H4 (cell line): ENCODE measurements around the gene DNAH11. TPM values are rescaled to one million over a fixed set of nuclear protein-coding genes. Genes with fewer than 3 reads are reported as not detected.
A peak's percentile ranks its signal among the peaks of the same experiment; 100 is the strongest.
"Not testable (repeated sequence)": the region's sequence is repeated elsewhere in the genome, so short reads cannot be mapped to it uniquely, and the experiment has no call there.

Experiments used
- DNase-seq: peaks from one replicate; pipeline ENCODE4 v3.0.0-alpha.2; 2015; ENCODE audit warnings: low spot score
- total RNA-seq: library from RNA; depleted of rRNA; stranded (reverse); fragments of >200 nt; shearing (Covaris generic); gene quantifications from 2 replicates; pipeline ENCODE4 v1.2.3, GENCODE V29; 2014

DNAH11 gene
- total RNA-seq, 1 experiment from 2014 or later: 53.6 TPM

DNA sequence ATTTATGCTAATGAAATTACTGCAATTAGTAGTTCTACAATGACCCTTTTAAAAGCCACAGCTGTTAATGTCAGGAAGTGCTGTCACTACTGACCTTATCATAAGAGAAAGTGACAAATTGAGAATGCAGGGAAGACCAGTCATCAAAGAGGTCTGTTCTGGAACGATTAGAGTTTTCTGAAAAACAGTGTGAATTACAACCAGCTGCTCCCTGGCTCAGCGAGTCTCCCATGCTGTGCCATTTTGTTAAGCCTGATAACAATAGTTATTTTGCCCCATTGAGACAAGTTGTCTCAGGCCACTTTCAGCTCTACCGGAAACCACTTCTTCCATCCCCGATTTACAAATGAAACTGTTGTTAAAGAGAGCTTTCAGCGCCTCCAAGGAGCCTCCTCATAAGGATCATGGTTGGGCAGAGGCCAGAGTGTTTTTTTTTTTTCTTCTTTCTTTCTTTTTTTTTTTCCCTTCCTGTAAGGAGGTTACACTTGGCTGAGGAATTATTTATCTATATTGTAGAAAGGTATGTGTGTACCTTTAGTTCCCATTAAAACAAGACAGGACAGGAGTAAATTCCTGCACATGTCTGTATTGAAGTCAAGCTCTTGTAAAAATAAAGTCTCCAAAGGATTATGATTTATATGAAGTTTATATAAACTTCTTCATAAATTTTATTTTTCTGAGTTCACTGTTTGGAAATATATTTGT, 229.2 kb downstream of the DNAH11 start:
- no peak for DNase-seq

DNA sequence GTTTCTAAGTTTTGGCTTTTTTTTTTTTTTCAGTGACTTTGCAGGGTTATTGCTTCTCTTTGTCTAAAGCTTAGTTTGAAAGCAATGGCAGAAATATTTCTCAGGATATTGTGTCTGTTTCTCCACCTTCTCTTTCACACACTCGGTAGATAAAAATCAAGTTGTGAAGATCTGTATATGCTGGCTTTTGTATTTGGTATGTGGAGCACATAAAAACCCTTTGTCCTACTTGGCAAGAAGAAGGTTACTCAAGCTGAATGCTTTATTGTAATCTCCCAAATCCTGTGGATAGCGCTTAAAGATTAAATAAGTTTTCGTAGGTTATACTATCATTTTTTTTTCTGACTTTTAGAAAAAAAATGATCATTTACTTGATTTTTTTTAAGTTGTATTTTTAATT, 230.5 kb downstream of the DNAH11 start:
- no peak for DNase-seq

DNA sequence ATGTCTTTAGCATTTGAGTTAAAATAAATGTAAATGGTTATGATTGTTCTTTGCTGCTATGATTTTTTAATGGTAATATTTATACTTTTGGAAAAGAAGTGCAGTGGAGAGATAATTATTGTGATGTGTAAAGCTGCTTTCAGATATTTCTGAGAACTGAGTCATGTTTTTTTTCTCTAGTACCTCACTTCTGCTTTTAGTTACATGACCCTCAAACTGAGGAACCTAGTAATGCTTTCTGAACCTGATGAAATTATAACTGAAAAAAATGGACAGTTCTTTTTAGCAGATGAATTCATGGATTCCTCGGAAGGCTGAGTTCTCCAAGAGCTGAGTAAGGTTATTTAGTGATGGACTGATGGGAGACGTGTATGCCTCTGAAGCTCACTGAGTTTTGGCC, 235.1 kb downstream of the DNAH11 start:
- DNase-seq: no peak

DNA sequence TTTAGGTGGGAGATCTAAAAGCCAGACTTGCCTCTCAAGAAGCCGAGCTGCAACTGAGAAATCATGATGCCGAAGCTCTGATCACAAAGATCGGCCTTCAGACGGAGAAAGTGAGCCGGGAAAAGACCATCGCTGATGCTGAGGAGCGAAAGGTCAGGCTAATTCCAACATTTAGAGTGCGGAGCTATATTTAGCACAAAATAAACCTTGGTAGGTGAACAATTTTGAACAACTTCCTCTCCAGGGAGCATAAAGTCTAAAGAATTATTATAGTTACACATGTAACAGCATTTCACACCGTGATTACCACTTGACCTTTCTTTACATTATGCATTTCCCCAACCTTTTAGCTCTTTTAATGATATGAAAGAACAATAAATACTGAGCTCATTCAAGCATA, 236.1 kb downstream of the DNAH11 start:
- DNase-seq: no peak

DNA sequence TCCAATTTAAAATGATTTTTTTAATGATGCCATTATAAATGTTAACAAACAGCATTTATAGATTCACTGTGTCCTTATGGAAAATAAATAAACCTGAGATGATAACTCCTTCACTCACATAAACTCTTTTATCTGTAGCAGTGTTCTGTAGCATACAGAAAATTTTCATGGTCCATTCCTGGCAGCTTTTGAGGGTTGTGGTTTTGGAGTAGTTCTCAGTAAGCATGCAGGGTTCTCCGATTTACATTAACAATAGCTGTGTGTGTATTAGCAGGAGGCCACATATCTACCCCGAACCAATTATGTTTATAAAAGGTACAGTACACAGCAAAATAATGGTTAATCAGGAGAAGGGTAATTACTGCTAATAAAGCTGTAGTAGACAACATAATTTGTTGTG, 240.2 kb downstream of the DNAH11 start:
- DNase-seq: peak; percentile 52

DNA sequence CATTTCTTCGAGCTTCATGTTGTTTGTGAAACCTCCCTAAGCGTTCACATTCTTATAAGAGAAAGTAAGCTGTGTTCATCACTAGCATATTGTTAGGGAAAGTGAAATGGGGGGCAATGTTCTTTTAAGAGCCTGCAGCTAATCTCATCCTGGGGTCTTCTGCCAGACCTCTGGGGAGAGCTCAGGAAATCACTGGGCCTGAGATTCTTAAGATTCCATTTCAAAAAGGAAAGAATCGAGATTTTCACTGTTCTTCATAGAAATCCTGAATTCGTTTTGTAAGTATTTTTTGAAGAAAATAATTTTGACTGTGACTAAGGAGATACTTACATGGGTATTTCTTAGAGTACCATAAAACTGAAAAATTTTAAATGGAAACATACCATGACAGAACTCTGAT, 242.2 kb downstream of the DNAH11 start:
- DNase-seq: no peak

DNA sequence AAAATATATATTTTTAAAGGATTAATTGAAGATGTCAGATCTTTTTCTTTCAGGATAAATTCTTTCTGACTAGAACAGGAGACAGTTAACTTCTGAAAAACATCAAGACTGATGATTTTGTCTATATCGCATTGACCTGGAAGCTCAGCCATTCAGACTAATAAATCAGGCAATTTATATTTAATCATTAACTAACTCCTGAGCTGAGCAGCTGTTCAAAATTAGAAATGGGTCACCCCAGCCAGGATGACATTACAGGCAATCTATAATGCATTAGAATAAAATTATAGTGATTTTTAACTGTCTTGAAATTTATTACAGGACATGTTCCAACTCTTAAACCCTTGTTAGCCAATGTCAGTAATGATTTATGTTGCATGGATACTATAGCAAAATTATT, 263.0 kb downstream of the DNAH11 start:
- DNase-seq: no peak

DNA sequence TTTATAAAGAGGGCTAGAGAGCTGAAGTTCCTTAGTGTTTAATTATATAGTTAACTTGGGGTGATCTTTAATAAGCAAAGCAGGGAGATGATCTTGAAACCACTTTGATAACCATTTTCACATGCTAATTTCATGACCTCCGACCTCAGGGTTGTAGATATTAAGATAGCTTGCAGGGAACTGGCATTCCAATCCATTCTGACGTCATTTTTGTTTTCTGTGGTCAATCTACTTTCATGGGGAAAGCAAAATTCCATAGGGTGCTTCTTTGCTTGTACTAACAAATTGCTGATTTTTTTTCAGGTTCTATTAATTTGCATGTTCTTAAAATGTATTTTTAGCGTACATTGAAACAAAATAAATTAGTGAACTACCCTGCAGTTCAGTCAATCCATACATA, 263.5 kb downstream of the DNAH11 start:
- DNase-seq: no peak

DNA sequence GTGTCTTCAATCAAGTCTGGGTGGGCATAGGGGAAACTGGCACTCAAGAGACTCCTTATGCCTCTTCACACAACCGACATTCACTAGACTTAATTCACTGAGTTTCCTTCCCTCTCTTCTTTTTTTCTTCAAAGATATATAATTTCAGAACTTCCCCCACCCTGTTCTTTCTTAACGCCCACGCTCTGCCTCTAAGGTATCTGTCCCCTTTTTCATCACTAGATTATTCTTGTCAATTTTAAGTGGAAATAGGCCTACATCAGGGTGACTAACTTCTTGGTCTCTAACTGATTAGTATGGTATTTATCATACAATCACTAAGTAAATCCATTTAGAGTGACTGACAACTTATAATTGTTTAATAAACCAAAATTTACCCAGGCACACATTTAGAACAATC, 276.2 kb downstream of the DNAH11 start:
- DNase-seq: no peak

DNA sequence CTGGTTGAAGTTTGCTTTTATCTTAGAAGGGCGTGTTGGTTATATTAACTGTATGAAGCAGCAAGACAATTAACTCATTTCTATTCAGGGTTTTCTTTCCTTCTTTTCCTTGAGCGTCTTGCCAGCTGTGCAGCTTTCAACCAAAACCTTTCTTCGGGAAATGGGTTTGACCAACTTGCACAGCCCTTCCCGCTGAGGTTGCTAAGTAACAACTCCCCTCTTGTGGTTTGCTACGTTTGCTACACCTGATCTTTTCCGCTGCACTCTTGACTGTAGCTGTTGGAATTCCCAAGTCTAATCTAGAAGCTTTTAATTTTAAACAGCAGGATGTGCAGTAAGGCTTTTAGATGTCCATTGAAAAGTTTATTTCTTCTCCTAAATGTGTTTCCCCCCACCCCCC, 286.0 kb downstream of the DNAH11 start:
- DNase-seq: no peak

DNA sequence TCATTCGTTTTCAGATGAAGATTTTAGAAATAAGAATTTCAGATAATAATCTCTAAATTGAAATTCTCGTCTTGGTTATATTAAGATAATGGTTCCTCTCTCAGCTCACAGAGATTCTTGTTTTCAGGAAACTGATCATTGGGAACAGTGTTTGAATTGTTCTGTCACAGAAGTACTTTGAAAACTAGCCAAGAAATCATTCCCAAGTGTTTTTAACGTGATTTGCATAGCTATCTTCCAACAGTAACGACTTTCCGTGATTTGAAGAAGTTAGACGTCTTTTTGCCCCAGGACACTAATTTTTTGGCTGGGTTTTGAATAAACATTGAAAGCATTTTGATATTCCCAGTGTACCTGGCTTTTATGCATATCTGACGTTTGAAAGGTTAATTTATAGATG, 286.9 kb downstream of the DNAH11 start:
- DNase-seq: no peak

DNA sequence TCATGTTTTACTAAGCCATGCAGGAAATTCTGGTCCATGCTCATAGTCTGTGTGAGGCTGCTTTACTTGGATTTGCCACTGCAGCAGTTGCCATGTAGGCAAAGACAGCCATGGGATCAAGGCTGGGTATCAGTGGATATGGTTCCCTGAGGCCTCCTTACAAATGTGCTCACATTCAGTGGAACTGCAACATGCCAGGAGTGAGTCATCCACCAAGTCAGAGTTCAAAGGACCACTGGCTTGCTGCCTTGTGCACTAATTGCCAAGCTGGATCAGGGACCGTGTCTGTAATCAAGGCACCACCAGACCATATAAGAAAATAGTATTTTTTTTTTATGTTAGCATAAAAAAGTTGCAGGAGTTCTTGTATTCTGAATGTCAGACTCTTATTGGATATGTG, 301.9 kb downstream of the DNAH11 start:
- no peak for DNase-seq

DNA sequence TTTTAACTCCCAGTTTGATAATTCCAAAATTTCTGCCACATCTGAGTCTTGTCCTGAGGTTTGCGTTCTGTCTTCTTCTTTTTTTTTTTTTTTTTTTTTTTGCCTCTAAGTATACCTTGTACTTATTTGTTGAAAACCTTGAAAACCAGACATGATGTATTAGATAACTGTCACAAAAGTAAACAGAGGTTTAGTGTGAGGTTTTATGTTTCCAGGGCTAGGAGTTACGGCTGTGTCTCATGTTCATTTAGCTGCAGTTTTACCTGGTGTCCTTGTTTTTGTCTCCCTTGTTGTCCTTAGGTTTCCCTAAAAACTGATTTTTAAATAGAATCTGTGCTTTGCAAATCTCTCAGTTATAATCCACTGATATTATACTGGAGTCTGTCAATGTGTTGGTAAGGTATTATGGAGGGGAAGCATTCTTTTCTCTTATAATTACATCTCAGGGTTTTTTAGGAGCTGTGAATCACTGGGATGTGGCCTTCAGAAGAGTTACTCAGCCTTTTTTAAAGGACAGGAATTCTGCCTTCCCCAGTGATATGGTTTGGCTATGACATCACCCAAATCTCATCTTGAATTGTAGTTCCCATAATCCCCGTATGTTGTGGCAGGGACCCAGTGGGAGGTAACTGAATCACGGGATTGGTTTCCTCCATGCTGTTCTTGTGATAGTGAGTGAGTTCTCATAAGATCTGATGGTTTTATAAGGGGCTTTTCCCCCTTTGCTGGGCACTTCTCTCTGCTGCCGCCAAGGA, 307.9 kb downstream of the DNAH11 start:
- DNase-seq: peak; percentile 98

DNA sequence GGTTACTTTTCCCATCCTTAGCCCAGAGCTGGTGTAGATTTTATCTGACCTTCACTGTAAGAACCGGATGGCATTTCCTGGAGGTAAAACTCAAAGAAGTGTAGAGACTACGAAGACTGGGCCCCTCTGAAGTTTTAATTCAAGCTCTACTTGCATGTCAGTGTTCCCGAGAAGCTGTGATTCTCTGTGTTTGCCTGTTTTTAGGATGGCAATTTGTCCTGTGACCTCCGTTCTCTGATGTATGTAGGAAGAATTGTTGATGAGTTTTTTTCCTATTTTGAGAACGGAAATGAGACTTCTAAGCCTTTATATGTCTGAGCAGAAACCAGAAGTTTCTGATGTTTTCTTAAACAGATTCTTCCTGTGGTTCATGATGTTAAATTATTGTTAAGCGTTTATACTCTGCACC, 308.7 kb downstream of the DNAH11 start:
- DNase-seq: peak; percentile 39

DNA sequence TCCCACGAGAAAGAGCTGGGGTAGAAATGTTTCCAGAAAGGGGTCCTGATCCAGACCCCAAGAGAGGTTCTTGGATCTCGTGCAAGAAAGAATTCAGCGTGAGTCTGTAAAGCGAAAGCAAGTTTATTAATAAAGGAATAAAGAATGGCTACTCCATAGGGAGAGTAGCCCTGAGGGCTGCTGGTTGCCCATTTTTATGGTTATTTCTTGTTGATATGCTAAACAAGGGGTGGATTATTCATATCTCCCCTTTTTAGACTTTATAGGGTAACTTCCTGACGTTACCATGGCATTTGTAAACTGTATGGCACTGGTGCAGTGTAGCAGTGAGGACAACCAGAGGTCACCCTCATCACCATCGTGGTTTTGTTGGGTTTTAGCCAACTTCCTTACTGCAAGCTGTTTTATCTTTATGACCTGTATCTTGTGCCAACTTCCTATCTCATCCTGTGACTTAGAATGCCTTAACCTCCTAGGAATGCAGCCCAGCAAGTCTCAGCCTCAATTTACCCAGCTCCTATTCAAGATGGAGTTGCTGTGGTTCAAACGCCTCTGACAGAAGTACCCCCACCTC, 322.9 kb downstream of the DNAH11 start:
- DNase-seq: peak; percentile 37

DNA sequence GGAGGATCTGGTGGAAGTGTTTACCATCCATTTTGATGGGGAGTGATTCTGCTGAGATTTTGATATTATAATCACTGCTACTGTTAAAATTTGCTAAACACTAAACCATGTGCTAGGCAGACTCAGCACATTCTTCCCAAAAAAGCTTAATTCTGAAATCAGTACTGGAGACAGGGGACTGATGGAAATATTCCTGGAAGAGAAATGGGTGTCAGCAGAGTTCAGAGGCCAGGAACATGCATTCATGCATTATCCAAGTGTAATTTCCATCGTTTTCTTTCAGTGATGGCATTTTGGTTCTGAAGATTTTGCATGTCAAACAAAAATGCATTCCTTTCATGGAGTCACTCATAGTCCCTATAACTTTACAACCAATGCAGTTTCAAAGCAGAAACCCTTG, 323.9 kb downstream of the DNAH11 start:
- no peak for DNase-seq

DNA sequence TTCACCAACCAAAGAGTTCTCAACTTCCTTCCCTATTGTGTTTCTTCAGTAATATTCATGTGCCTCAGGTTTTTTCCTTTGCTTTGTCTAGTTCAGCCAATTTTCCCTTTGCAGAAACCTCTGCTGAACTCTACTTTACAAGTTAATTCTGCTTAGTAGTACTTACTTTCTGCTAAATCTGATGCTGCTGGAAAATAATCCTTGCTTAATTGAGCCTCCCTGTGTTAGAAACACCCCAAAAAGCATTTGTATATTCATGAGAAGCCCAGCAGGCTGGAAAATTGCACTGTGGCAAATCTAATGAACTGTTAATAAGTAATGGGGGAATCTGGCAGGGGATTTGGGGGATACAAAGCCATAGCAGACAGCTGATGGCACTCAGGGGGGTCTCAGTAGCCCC, 324.4 kb downstream of the DNAH11 start:
- DNase-seq: no peak

DNA sequence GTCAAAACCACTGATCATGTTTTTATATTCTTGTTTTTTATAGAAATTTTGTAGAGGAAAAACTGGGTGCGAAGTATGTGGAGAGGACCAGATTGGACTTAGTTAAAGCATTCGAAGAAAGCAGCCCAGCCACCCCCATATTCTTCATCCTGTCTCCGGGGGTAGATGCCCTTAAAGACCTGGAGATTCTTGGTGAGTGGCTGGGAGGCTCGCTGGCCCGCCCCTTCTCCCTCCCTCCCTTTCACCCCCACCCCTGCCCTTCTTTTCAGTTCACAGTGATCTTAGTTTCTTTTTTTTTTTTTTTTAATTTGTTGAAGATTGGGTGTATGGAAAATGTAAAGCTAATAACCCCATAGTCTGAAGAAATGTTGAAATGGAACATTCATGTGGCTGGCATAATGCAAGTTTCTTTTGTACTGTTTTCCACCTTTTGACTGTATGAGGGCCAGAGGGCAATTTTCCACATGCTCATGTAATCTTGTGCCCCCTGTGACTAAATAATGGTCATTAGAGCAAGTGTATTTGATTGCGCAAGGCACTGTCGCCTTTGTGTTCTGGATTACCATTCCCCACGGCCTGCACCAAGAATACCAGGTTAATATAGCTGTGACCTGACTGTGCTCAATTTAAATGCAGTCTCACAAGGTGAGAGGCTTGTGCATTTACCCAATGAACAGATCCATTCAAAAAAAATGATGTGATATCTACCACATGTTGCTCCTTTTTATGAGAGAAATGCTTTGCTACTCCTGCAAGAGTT, 325.2 kb downstream of the DNAH11 start:
- no peak for DNase-seq

DNA sequence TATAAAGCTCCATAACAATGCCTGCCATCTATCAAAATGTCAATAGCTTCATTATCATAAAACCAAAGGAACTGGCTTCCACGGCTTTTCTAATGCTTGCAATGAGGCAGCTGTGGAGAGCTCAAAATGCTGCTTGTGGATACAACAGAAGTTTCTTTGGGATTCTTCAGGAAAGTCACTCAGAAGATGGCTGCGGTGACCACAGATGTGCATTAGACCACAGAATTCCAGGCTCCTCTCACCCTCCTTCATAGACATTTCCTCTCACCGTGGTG, 325.7 kb downstream of the DNAH11 start:
- DNase-seq: no peak

DNA sequence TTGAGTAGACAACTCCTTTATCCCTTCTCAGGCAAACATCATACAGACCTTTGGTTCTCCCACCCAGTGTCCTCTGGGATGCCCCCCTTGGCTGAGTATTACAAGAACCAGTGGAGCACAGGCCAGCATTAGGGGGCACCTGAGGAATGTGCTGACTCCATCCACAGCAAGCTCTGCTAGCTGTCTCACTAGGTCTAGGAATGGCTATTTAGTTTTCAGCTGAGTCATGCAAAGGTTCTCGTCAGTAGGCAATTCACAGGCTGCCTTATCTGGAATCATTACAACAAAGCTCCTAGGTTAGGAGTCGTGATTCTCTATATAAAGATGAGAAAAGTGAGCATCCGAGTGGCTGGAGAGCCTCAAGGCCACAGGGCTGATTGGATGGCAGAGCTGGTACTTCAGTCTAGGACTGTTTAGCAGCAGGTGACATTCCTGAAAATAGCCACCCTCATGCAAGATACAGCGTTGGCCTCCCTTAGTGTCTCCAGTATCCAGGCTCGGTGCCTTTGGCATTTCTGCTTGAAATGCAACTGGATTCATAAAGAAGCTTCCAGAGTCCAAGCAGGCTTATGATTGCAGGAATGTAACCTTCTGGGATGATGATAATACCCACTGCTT, 327.1 kb downstream of the DNAH11 start:
- peak; percentile 39 for DNase-seq

DNA sequence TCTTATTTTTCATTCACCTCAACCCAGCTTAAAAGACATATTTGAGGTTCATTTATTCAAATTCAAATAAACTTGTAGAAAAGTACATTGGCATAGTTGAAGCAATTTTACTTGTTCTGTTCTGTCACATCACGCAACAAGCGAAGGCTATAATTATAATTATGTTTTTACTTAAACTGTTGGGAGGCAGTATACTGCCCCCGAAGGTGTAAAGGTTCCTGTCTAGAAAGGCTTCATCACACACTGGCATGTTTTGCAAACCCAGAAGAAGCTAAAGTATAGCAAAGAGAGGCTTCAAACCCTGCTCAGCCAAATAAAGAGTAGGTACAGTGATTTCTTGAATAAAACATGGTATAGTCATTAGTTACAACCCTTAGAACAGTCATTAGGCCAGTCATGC, 340.2 kb downstream of the DNAH11 start:
- DNase-seq: no peak

DNA sequence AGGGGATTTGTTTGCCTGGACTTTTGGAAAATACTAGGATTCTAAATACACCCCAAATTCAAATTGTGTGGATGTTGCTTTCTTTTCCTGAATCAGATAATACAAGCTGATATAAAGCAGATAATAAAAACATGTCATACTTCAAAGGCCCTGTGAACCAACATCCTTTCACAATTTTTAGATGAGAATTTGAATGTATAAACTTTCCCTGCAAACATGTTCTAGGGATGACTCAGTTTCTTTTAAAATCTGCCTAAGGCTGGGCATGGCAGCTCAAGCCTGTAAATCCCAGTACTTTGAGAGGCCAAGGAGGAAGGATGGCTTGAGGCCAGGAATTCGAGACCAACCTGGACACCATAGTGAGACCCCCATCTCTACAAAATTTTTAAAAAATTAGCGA, 340.7 kb downstream of the DNAH11 start:
- not testable (repeated sequence) for DNase-seq
